ENCODE results near the gene GPX6.

Gene GPX6

GRCh38 chr6:28490205-28490890 lies 25.2 kb downstream of the GPX6 start:
- no peak for TF ChIP-seq CTCF (IDR thresholded peaks at IDR 0.05; ENCODE audit: low read depth, low read length, missing control alignments)
- H3K4me3 ChIP-seq (replicated peaks; ENCODE audit: low read depth, low read length), result peak overlapping the region; percentile 57
- DNase-seq (ENCODE audit: extremely low read depth, low read depth), result no peak

GRCh38 chr6:28489366-28490204 lies 26.0 kb downstream of the GPX6 start:
- peak overlapping the region; percentile 57 for H3K4me3 ChIP-seq (replicated peaks; ENCODE audit: low read depth, low read length)
- DNase-seq (ENCODE audit: extremely low read depth, low read depth), result peak; percentile 64
- no peak for TF ChIP-seq CTCF (IDR thresholded peaks at IDR 0.05; ENCODE audit: low read depth, low read length, missing control alignments)

- peak; percentile 69 for DNase-seq (ENCODE audit: extremely low read depth, low read depth)
- H3K4me3 ChIP-seq (replicated peaks; ENCODE audit: low read depth, low read length), result peak overlapping the region; percentile 57
- TF ChIP-seq CTCF (IDR thresholded peaks at IDR 0.05; ENCODE audit: low read depth, low read length, missing control alignments), result no peak
These were observed 26.7 kb downstream of the GPX6 start for GRCh38 chr6:28488916-28489365.

GRCh38 chr6:28486988-28487742 lies 28.4 kb downstream of the GPX6 start:
- no peak for TF ChIP-seq CTCF (IDR thresholded peaks at IDR 0.05; ENCODE audit: low read depth, low read length, missing control alignments)
- DNase-seq (ENCODE audit: extremely low read depth, low read depth), result no peak
- no peak overlapping the region for H3K4me3 ChIP-seq (replicated peaks; ENCODE audit: low read depth, low read length)

GRCh38 chr6:28486533-28486932 lies 29.1 kb downstream of the GPX6 start:
- no peak for TF ChIP-seq CTCF (IDR thresholded peaks at IDR 0.05; ENCODE audit: low read depth, low read length, missing control alignments)
- DNase-seq (ENCODE audit: extremely low read depth, low read depth), result no peak
- H3K4me3 ChIP-seq (replicated peaks; ENCODE audit: low read depth, low read length), result no peak overlapping the region

- DNase-seq (ENCODE audit: extremely low read depth, low read depth), result no peak
- no peak for TF ChIP-seq CTCF (IDR thresholded peaks at IDR 0.05; ENCODE audit: low read depth, low read length, missing control alignments)
- H3K4me3 ChIP-seq (replicated peaks; ENCODE audit: low read depth, low read length), result no peak overlapping the region
These were observed 30.1 kb downstream of the GPX6 start for GRCh38 chr6:28485482-28485881.
